SK-N-SH treated with all-trans-retinoic acid at 6 μM for 48 hours (cell line): ENCODE results near the gene RABGGTB.

Experiments
- BACH2 ChIP-seq: fragments of 250-450 bp; sonication (Bioruptor Pico); IDR thresholded peaks from 2 replicates; pipeline ENCODE4 v1.9.0; 2021; ENCODE audit warnings: mild to moderate bottlenecking, borderline replicate concordance
- ISL1 ChIP-seq: fragments of 250-450 bp; sonication (Bioruptor Pico); IDR thresholded peaks from 2 replicates; pipeline ENCODE4 v2.1.2; 2022; ENCODE audit warnings: mild to moderate bottlenecking, moderate library complexity
- ZFP3 ChIP-seq: fragments of 250-450 bp; sonication (Bioruptor Pico); IDR thresholded peaks from 2 replicates; pipeline ENCODE4 v1.5.0; 2020; ENCODE audit warnings: mild to moderate bottlenecking, moderate library complexity
- ZFP30 ChIP-seq: fragments of 450-650 bp; formaldehyde crosslinking; IDR thresholded peaks from 2 replicates; pipeline ENCODE4 v1.5.0; 2022; ENCODE audit warnings: mild to moderate bottlenecking, moderate library complexity
- TF ChIP-seq, protein P1 (sequence below): fragments of 250-450 bp; sonication (Bioruptor Pico); IDR thresholded peaks from 2 replicates; pipeline ENCODE4 v1.8.0; 2020; ENCODE audit warnings: mild to moderate bottlenecking, moderate library complexity, borderline replicate concordance

DNA sequence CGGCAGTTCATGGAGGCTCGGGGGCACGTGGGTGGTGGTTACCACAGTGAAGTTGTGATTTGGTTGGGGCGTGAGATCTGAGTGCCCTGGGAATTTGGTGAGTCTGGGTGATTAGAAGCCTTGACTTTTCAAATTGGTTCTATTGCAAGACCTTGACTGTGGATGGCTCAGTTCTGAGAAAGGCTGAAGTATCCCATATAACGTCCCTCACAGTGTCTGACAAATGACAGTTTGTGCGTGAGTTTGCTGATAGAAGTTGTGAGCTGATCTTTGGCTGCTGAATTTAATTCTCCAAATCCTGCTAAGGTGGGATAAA, 11.2 kb downstream of the RABGGTB start:
- TF ChIP-seq ZFP30, result no peak
- TF ChIP-seq, protein P1, sequence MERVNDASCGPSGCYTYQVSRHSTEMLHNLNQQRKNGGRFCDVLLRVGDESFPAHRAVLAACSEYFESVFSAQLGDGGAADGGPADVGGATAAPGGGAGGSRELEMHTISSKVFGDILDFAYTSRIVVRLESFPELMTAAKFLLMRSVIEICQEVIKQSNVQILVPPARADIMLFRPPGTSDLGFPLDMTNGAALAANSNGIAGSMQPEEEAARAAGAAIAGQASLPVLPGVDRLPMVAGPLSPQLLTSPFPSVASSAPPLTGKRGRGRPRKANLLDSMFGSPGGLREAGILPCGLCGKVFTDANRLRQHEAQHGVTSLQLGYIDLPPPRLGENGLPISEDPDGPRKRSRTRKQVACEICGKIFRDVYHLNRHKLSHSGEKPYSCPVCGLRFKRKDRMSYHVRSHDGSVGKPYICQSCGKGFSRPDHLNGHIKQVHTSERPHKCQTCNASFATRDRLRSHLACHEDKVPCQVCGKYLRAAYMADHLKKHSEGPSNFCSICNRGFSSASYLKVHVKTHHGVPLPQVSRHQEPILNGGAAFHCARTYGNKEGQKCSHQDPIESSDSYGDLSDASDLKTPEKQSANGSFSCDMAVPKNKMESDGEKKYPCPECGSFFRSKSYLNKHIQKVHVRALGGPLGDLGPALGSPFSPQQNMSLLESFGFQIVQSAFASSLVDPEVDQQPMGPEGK (CRISPR knock-in tag), result no peak
- no peak for TF ChIP-seq BACH2 (CRISPR knock-in tag)
- TF ChIP-seq ZFP3 (CRISPR knock-in tag), result no peak
- TF ChIP-seq ISL1 (CRISPR knock-in tag), result no peak
